ENCODE measurements around the gene PLD2.

The PLD2 gene

GRCh38 chr17:4806777-4807604 lies at the start of gene PLD2:
Gene PLD2 (plus strand): TSS chr17:4807152. CDS start chr17:4807773, 621 bp downstream.
- peak in 52 of 56 donors; percentile 9 to 88 (median 55) for DNase-seq

DNA sequence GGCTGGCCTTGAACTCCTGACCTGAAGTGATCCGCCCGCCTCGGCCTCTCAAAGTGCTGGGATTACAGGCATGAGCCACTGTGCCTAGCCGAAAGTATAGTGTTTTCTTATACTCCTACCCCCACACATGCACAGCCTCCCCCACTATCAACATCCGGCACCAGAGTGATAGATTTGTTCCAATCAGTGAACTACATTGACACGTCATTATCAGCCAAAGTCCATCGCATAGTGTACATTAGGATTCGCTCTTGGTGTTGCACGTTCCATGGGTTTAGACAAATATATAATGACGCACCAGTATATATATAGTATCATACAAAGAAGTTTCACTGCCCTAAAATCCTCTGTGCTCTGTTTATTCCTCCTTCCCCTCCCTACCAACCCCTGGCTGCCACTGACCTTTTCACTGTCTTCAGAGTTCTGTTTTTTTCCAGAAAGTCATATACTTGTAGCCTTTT lies 47.1 kb upstream of the PLD2 start:
- no peak for DNase-seq

DNA sequence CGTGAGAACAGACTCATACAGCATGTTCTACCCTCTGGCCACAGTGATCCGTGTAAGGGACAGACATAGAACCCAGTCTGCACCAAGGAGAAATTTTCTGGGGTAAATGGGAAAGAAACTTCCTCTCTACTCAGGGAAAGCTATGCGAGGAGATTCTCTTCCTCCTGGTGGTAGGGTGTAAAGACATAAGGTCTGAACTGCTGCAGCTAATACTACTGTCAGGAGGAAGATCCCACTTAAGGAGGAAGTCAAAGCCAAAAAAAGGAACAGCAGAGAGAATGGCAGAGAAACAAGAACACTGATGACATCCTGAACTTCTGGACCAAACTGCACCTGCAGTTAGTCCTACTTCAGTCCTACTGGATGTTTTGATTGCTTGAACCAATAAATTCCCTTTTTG lies 42.4 kb upstream of the PLD2 start:
- no peak for DNase-seq

DNA sequence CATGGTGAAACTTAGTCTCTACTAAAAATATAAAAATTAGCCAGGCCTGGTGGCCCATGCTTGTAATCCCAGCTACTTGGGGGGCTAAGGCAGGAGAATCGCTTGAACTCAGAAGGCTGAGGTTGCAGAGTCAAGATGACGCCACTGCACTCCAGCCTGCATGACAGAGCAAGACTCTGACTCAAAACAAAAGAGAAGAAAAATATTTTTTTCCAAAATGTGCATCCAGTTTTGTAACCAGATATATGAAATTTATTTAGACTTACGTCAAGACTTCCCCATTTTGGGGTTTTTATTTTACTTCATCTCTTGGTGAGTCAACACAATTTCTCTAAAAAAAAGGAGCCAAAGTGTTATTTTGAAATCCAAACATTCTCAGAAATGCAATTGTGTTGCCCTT lies 40.8 kb upstream of the PLD2 start:
- no peak for DNase-seq

DNA sequence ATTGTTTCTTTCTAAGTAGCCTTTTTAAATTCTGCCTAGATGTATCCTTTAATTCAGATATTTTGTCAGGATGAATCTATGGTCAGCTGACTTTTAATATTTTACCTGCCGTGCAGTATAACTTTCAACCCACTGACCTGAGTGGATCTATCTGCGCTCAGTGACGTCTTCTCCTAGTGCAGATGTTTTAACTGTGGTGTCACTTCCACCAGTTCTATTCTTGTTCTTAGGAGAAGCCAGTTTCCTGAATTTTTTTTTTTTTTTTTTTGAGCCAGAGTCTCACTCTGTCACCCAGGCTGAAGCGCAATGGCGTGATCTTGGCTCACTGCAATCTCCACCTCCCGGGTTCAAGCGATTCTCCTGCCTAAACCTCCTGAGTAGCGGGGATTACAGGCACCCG lies 40.2 kb upstream of the PLD2 start:
- DNase-seq: no peak

- DNase-seq: no peak
Observed at GRCh38 chr17:4768298-4768697, 38.7 kb upstream of the PLD2 start.

DNA sequence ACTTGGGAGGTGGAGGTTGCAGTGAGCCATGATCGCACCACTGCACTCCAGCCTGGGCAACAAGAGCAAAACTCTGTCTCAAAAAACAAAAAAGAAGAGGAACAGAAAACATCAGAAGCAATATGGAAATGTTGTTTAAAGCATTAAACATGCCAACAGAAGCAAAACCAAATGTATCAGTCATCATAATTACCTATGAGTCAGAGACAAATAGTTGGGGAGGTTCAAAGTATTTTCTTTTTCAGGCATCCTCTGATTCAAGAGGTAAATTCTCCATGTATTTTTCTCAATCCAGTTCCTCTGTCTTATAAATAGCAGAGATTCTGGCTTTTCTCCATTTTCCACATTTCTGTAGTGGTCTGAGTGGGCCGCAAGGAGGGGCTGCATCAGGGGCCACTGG lies 37.3 kb upstream of the PLD2 start:
- DNase-seq: no peak

DNA sequence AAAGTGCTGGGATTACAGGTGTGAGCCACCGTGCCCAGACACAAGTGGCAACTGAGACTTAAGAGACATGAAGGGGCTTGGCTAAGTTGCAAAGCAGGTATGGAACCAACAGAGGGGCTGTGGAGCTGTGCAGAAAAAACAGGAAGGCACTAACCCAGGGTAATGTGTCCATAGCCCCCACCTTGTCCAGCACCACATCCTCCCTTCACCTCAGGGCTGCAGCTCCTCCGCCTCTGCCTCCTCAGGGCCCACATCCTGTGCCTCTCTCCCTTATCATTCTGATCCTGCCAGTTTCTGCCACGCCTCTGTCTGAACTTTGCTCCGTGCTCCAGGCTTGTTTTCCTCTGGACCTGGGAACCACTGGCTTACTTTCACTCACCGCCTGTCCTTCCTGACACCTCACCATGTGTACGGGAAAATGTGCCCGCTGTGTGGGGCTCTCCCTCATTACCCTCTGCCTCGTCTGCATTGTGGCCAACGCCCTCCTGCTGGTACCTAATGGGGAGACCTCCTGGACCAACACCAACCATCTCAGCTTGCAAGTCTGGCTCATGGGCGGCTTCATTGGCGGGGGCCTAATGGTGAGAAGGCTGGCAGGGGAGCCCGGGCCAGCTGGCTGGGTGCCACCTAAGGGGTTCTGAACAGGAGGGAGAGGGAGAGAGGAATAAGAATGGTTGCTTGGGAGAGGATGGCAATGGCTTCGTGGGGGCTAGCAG lies 35.3 kb upstream of the PLD2 start, which contains the start of gene TM4SF5:
Gene TM4SF5 (plus strand): TSS at position 368 of the 716 bp plus-strand sequence. CDS start 37 bp downstream, at position 405.
- no peak for DNase-seq

DNA sequence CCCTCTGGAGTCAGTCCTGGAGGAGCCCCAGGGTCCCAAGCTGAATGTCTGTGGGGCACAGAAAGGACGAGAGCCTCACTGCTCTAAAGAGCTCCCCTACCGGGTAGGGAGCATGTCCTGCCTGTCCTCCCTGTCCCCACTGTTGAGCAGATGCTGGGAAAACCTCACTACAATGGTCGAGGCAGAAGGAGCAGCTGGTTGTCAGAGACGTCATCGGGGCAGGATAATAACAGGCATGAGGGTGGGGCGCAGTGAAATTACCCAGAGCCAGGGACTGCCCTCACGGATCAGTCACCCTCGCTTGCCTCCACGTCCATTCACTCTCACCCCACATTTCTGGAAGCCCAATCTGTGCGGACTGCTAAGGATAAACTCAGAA lies 34.7 kb upstream of the PLD2 start:
- no peak for DNase-seq

GRCh38 chr17:4777969-4778760 lies 28.8 kb upstream of the PLD2 start:
- DNase-seq: no peak

- no peak for DNase-seq
Observed at GRCh38 chr17:4780325-4780955, 26.5 kb upstream of the PLD2 start.

- DNase-seq: no peak
Observed at GRCh38 chr17:4782652-4783051, 24.3 kb upstream of the PLD2 start.

GRCh38 chr17:4785311-4786105 lies 21.4 kb upstream of the PLD2 start:
- DNase-seq: peak in 4 of 56 donors; percentile 4 to 44 (median 23)

DNA sequence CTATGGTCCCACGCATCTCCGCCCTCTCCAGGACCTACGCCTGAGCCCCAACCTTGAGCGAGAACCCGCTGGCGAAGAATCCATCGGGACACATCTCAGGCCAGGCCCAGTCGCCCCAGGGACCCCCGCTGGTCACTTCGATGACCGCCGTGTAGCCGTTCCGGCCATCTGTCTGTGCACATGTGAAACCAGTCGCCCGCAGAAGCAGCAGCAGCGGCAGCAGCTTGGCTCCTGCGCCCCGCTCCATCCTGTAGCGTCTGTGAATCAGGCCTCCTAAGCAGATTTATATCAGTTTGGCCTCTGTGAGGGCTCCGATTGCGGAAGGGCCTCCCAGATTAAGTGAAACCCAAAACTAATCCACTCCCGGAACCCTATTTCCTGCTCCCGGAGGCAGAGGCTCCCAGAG lies 20.8 kb upstream of the PLD2 start, which contains the start of gene VMO1:
Gene VMO1 (minus strand): TSS at position 259 of the 406 bp plus-strand sequence. CDS start 12 bp downstream, at position 247.
- peak in 3 of 56 donors; percentile 6 to 21 (median 7) for DNase-seq

GRCh38 chr17:4786516-4786915 lies 20.4 kb upstream of the PLD2 start:
- DNase-seq: peak in 1 of 56 donors; percentile 29

DNA sequence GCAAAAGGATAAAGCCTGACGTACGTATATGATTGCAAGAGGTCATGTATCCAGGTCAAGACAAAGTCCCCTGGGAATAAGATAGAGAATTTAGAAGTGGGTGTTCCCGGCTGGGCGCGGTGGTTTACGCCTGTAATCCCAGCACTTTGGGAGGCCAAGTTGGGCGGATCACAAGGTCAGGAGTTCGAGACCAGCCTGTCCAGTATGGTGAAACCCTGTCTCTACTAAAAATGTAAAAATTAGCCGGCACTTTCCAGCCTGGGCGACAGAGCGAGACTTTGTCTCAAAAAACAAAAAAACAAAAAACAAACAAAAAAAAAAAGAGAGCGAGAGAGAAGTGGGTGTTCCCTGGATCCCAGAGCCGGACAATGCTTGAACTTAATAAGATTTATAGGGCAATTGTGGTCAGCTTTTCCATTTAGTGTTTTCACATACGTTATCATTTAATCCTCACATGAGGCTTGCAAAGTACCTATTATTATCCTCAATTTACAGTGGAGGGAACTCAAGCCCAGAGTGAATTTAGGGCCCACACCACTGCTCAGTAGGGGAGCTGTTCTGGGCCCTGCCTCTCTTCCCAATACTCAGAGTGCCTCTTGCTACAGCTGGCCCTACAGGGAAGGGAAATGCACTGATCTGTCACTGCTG lies 18.7 kb upstream of the PLD2 start:
- DNase-seq: no peak

DNA sequence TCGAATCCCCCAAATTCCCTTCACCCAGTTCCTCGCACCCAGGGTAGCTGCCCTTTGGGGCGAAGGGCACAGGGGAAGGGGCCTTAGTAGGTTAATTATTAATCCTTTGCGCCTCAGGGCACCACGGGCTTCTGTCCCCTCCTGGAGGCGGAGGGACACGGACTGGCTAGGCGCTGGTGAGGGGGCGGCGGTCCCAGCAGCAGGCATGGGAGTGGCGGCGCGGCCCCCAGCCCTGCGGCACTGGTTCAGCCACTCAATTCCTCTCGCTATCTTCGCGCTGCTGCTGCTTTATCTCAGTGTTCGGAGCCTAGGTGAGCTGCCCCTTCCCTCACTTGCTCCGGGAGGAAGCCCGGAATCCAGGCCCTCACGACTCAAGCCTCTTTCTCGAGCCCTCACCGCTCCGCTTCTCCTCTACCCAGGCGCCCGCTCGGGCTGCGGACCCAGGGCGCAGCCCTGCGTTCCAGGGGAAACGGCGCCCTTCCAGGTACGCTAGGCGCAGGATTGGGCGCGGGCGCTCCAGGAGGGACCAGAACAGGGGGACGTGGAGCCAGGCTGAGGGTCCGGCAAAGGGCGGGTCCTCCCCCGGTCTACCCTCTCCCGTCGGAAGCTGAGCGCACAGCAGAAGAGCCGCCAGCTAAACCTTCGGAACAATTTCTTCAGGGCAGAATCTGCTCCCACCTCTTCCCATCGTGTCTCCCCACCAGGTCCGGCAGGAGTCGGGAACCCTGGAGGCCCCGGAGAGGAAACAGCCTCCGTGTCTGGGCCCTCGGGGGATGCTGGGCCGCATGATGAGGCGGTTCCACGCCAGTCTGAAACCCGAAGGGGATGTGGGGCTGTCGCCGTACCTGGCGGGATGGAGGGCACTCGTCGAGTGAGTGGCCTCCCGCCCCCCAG lies 17.9 kb upstream of the PLD2 start, which contains the start of gene GLTPD2:
Gene GLTPD2 (plus strand): TSS at position 158 of the 894 bp plus-strand sequence. CDS start 48 bp downstream, at position 206.
- DNase-seq: peak in 5 of 56 donors; percentile 9 to 52 (median 38)

DNA sequence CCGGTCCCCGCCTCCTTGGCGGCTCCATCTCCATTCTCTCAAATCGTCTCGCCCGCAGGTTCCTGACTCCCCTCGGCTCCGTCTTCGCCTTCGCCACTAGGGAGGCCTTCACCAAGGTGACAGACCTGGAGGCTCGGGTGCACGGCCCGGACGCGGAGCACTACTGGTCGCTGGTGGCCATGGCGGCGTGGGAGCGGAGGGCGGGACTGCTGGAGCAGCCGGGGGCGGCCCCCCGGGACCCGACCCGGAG lies 17.3 kb upstream of the PLD2 start:
- DNase-seq: peak in 4 of 56 donors; percentile 54 to 71 (median 62)

Measured in nucleus accumbens (tissue), 56 donors.